ENCODE results near the gene POLR2H. TPM values are rescaled to one million over a fixed set of nuclear protein-coding genes. Genes with fewer than 3 reads are reported as not detected.

POLR2H gene
- total and polyA plus RNA-seq, 10 of the 15 experiments (the other 5 are each of a cell fraction or from before 2014, with no cell fraction given): 74.2 to 357 (median 143) TPM

GRCh38 chr3:184387174-184387714, 25.7 kb downstream of the POLR2H start (continued):
- TF ChIP-seq CEBPZ (IDR thresholded peaks at IDR 0.05; ENCODE audit: low read depth, low read length) (no peak), ATF7 (IDR thresholded peaks at IDR 0.05; ENCODE audit: low read depth) (no peak), ATF2 (IDR thresholded peaks at IDR 0.05; ENCODE audit: low read length) (no peak), CREM (IDR thresholded peaks at IDR 0.05; ENCODE audit: low read depth) (no peak), STAT1 (conservative IDR thresholded peaks at IDR 0.05) (no peak)

DNA sequence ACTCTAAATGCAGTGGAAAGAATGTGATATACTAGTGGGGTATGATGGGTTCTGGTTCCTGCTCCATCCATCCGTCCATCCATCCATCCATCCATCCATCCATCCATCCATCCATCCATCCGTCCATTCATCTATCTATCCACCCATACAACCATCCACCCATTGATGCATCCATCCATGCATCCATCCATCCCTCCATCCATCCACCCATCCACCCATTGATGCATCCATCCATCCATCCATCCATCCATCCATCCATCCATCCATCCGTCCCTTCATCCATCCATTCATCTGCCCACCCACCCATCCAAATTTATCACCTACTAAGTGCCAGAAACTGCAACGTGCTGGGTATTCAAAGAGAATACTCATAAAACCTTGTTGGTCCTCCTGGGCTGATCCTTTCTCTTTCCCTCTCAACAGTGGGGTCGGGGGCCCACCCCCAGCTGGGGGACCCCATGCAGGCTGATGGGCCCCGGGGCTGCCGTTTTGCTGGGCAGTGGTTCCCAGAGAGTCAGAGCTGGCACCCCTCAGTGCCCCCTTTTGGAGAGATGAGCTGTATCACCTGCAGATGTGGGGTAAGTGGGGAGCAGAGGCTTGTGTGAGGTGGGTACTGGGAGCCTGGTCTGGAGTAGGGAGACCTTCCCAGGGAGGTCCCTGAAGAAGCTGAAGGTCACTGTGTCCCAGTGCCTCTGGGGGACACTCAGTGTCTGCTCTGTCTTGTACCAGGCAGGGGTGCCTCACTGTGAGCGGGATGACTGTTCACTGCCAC, 26.8 kb downstream of the POLR2H start:
- no TSS peak for BruUV-seq (replicated peaks)
- H3K36me3 ChIP-seq (ENCODE audit: control insufficient read depth in 2 of 2, insufficient read depth in 2 of 2, low read length in 1 of 2): no peaks in the 10 kb centered on the region
- in situ Hi-C loops (cut with MboI) (no loop called here), intact Hi-C loops (cut with micrococcal nuclease; ENCODE audit: unreplicated experiment) (no loop called here)
- H3K4me2 ChIP-seq (ENCODE audit: control insufficient read depth, insufficient read depth): no peak overlapping the region
- no peak overlapping the region for H3K9ac ChIP-seq (ENCODE audit: control insufficient read depth, insufficient read depth, low read length)
- POLR2A ChIA-PET: no interaction called here
- H3K4me3 ChIP-seq: no peak overlapping the region
- FAIRE-seq (no peak), ATAC-seq (no peak), DNase-seq (ENCODE audit: low read depth, low spot score) (no peak)
- peaks cover 0 to 4% of the 10 kb centered on the region in 2 experiments for H3K27me3 ChIP-seq (replicated peaks in 1 of 2; ENCODE audit: control insufficient read depth in 2 of 2, insufficient read depth in 2 of 2, low read length in 1 of 2)
- RAD21 ChIA-PET (ENCODE audit: unreplicated experiment): no interaction called here
- H2AFZ ChIP-seq (ENCODE audit: control insufficient read depth, low read depth, low read length): no peak overlapping the region
- H3K79me2 ChIP-seq (ENCODE audit: control insufficient read depth, insufficient read depth, low read length): no peaks in the 10 kb centered on the region
- 14% methylated on average over 8 of the region's 8 CpGs for WGBS (ENCODE audit: insufficient coverage, insufficient replicate concordance, low lambda C conversion rate, missing lambda C conversion rate)
- no peaks in the 10 kb centered on the region for H3K4me1 ChIP-seq (ENCODE audit: control insufficient read depth, insufficient read depth, low read length)
- H3K27ac ChIP-seq (ENCODE audit: control insufficient read depth, insufficient read depth): no peak overlapping the region
- CTCF ChIA-PET: no interaction called here
- SMC1A ChIA-PET (ENCODE audit: uncharacterized antibody, unreplicated experiment): no interaction called here
- no peaks in the 10 kb centered on the region for H3K9me3 ChIP-seq (replicated peaks; ENCODE audit: control insufficient read depth, insufficient read depth, low read length)
- H4K20me1 ChIP-seq (ENCODE audit: control insufficient read depth, insufficient read depth): no peaks in the 10 kb centered on the region
- no peak for TF ChIP-seq ZNF24 (IDR thresholded peaks at IDR 0.05)
- TF ChIP-seq ZZZ3 (IDR thresholded peaks at IDR 0.05; ENCODE audit: control insufficient read depth, insufficient read length, low read depth): no peak
- TF ChIP-seq JUND (IDR thresholded peaks at IDR 0.05; ENCODE audit: low read depth, low read length): no peak
- TF ChIP-seq CHD1 (IDR thresholded peaks at IDR 0.05; ENCODE audit: low read depth, low read length): no peak
- TF ChIP-seq RUNX3 (IDR thresholded peaks at IDR 0.05; ENCODE audit: low read length): no peak
- no peak for TF ChIP-seq PRDM15 (CRISPR knock-in tag; IDR thresholded peaks at IDR 0.05)
- no peak for TF ChIP-seq YBX1 (IDR thresholded peaks at IDR 0.05)
- TF ChIP-seq FOS (IDR thresholded peaks at IDR 0.05; ENCODE audit: borderline replicate concordance, extremely low read depth, insufficient read length): no peak

Data from GM12878 (cell line).